ENCODE measurements around the gene PHLDA3.

The PHLDA3 gene

GRCh38 chr1:201426479-201427310 lies 42.3 kb downstream of the PHLDA3 start:
- DNase-seq: no peak

- no peak for DNase-seq
Observed at GRCh38 chr1:201424146-201424545, 44.8 kb downstream of the PHLDA3 start.

GRCh38 chr1:201423655-201424054 lies 45.3 kb downstream of the PHLDA3 start:
- DNase-seq: no peak

- no peak for DNase-seq
Observed at GRCh38 chr1:201422436-201423030, 46.5 kb downstream of the PHLDA3 start.

- no peak for DNase-seq
Observed at GRCh38 chr1:201422026-201422425, 47.0 kb downstream of the PHLDA3 start.

- no peak for DNase-seq
Observed at GRCh38 chr1:201421041-201421440, 47.9 kb downstream of the PHLDA3 start.

- DNase-seq: no peak
Observed at GRCh38 chr1:201420608-201421002, 48.4 kb downstream of the PHLDA3 start.

- DNase-seq: no peak
Observed at GRCh38 chr1:201419746-201420607, 49.0 kb downstream of the PHLDA3 start.

GRCh38 chr1:201419256-201419655 lies 49.7 kb downstream of the PHLDA3 start:
- no peak for DNase-seq

- no peak for DNase-seq
Observed at GRCh38 chr1:201418461-201418860, 50.5 kb downstream of the PHLDA3 start.
